ENCODE measurements around the gene MFSD6L.
"Not testable (repeated sequence)": the region's sequence is repeated elsewhere in the genome, so short reads cannot be mapped to it uniquely, and the experiment has no call there.

- TF ChIP-seq, protein P1, sequence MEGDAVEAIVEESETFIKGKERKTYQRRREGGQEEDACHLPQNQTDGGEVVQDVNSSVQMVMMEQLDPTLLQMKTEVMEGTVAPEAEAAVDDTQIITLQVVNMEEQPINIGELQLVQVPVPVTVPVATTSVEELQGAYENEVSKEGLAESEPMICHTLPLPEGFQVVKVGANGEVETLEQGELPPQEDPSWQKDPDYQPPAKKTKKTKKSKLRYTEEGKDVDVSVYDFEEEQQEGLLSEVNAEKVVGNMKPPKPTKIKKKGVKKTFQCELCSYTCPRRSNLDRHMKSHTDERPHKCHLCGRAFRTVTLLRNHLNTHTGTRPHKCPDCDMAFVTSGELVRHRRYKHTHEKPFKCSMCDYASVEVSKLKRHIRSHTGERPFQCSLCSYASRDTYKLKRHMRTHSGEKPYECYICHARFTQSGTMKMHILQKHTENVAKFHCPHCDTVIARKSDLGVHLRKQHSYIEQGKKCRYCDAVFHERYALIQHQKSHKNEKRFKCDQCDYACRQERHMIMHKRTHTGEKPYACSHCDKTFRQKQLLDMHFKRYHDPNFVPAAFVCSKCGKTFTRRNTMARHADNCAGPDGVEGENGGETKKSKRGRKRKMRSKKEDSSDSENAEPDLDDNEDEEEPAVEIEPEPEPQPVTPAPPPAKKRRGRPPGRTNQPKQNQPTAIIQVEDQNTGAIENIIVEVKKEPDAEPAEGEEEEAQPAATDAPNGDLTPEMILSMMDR (IDR thresholded peaks at IDR 0.05; ENCODE audit: low read length): not testable (repeated sequence)
- not testable (repeated sequence) for TF ChIP-seq EZH2 (IDR thresholded peaks at IDR 0.05; ENCODE audit: borderline replicate concordance, low read length)
Observed at GRCh38 chr17:8805396-8805795, 6.2 kb upstream of the MFSD6L start.
